ENCODE measurements around the gene RAD51. TPM values are rescaled to one million over a fixed set of nuclear protein-coding genes. Genes with fewer than 3 reads are reported as not detected.

Gene RAD51
- total and polyA plus RNA-seq, 2 experiments from 2014 or later, result 4.9 to 5.0 TPM

DNA sequence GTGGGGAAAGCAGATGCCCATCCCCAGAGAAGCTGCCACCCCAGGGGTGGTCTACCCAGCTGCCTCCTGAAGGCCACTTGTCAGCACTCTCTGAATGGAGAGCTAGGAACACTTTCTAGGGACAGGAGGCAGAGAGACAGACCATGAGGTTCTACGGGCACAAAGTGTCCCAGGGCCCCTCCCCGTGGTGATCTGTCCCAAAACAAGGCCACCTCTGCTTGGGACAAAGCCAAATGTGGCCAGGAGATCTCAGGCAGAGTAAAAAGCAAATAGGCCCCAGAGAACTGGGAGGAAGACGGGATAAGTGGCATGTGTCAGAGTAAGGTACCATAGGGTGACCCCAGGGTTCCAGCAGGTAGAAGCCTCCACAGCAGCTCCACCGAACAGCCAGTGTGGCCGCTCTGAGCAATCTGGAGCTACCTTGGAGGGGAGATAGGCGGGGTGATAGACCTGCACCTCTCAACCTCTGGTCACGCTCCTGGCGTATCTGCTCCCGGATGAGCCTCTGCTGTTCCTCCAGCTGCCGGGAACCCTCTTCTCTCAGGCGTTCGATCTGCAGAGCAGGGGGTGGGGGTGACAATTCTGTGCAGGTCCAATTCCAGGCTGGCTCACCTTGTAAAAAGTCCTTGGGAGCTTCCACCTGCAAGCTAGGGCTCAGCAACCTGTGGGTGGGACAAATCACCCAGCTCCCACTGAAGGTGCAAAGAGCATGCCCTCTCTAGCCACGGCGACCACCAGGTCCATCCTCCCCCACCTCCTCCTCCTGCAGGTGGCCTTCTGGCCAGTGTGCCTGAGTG is 81.0 kb downstream of the RAD51 start:
- Histone ChIP-seq H3K4me3 (no peak overlapping the region), H3K9me2 (replicated peaks; ENCODE audit: insufficient read depth) (no peaks in the 10 kb centered on the region), H3K27ac (no peak overlapping the region), H3K36me3 (replicated peaks; ENCODE audit: insufficient read depth, low read depth) (no peaks in the 10 kb centered on the region), H3K4me1 (ENCODE audit: insufficient read depth) (no peaks in the 10 kb centered on the region), H3K9me3 (ENCODE audit: low read depth) (no peaks in the 10 kb centered on the region), H2AFZ (no peak overlapping the region), H3K27me3 (no peaks in the 10 kb centered on the region), H3K4me2 (no peak overlapping the region), H3K79me2 (no peaks in the 10 kb centered on the region), H4K20me1 (ENCODE audit: insufficient read depth, poor library complexity, severe bottlenecking) (no peaks in the 10 kb centered on the region)
- TF ChIP-seq EZH2phosphoT487 (IDR thresholded peaks at IDR 0.05; ENCODE audit: low read depth, severe bottlenecking, unreplicated experiment) (no peak), EZH2 (IDR thresholded peaks at IDR 0.05; ENCODE audit: borderline replicate concordance) (no peak)
- TF ChIP-seq, protein P1, sequence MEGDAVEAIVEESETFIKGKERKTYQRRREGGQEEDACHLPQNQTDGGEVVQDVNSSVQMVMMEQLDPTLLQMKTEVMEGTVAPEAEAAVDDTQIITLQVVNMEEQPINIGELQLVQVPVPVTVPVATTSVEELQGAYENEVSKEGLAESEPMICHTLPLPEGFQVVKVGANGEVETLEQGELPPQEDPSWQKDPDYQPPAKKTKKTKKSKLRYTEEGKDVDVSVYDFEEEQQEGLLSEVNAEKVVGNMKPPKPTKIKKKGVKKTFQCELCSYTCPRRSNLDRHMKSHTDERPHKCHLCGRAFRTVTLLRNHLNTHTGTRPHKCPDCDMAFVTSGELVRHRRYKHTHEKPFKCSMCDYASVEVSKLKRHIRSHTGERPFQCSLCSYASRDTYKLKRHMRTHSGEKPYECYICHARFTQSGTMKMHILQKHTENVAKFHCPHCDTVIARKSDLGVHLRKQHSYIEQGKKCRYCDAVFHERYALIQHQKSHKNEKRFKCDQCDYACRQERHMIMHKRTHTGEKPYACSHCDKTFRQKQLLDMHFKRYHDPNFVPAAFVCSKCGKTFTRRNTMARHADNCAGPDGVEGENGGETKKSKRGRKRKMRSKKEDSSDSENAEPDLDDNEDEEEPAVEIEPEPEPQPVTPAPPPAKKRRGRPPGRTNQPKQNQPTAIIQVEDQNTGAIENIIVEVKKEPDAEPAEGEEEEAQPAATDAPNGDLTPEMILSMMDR (IDR thresholded peaks at IDR 0.05; ENCODE audit: poor library complexity), result no peak
- WGBS (ENCODE audit: low lambda C conversion rate, missing lambda C conversion rate), result 97% methylated on average over 14 of the region's 14 CpGs
- DNase-seq (ENCODE audit: low spot score), result no peak

DNA sequence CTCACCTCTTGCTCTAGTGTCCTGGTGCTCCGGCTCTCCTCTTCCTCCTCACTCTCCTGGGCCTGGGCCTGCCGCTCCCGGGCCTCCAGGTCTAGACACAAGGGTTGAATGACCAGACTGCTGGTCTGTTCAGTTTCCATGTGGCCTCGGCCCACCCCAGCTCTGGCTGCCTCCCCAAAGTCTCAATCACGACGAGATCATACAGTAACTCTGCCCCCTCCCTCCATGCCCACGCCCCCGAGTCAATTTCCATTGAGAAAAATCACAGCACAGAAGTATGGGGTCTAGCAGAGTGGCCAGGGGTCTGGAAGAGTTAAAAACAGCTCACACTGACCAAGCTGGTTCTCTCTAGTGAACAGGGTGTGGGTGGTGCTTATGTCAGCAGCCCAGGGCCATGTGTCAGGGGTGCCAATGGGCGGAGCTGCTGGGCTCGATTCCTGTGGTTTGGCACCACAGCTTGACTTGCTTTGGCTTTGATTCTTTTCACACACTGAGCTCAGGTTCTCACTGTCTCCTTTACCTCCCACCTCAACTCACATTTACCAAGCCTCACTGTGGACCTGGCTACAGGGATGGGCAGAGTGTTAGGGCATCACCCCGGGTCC is 81.7 kb downstream of the RAD51 start:
- Histone ChIP-seq H3K4me3 (no peak overlapping the region), H3K27ac (no peak overlapping the region), H3K4me1 (ENCODE audit: insufficient read depth) (no peaks in the 10 kb centered on the region), H3K27me3 (no peaks in the 10 kb centered on the region), H3K79me2 (no peaks in the 10 kb centered on the region), H3K9me2 (replicated peaks; ENCODE audit: insufficient read depth) (no peaks in the 10 kb centered on the region), H3K4me2 (no peak overlapping the region), H3K36me3 (replicated peaks; ENCODE audit: insufficient read depth, low read depth) (no peaks in the 10 kb centered on the region), H2AFZ (no peak overlapping the region), H4K20me1 (ENCODE audit: insufficient read depth, poor library complexity, severe bottlenecking) (no peaks in the 10 kb centered on the region), H3K9me3 (ENCODE audit: low read depth) (no peaks in the 10 kb centered on the region)
- TF ChIP-seq EZH2 (IDR thresholded peaks at IDR 0.05; ENCODE audit: borderline replicate concordance) (no peak), EZH2phosphoT487 (IDR thresholded peaks at IDR 0.05; ENCODE audit: low read depth, severe bottlenecking, unreplicated experiment) (no peak)
- TF ChIP-seq, protein P1 (IDR thresholded peaks at IDR 0.05; ENCODE audit: poor library complexity), result no peak
- DNase-seq (ENCODE audit: low spot score), result no peak
- WGBS (ENCODE audit: low lambda C conversion rate, missing lambda C conversion rate), result 95% methylated on average over 11 of the region's 11 CpGs

Small RNA genes within 50 kb of the gene (small RNA-seq; reads per million reads assigned to genes)
- gene SUMO2P15, result not detected

Other genes with a start within 250 kb of the RAD51 start
- gene CHST14, start 224.2 kb upstream of the RAD51 start, total RNA-seq, result 15.2 and 16.6 TPM in 2 replicates
- gene CHST14, start 224.2 kb upstream of the RAD51 start, polyA plus RNA-seq, result 15.7 and 16.8 TPM in 2 replicates
- 25.7 and 50.8 TPM in 2 replicates for gene CCDC32, start 130.1 kb upstream of the RAD51 start, total RNA-seq
- gene CCDC32, start 130.1 kb upstream of the RAD51 start, polyA plus RNA-seq, result 15.1 and 30.9 TPM in 2 replicates
- 7.1 and 11.5 TPM in 2 replicates for gene RPUSD2, start 125.9 kb upstream of the RAD51 start, total RNA-seq
- 8.6 and 13.4 TPM in 2 replicates for gene RPUSD2, start 125.9 kb upstream of the RAD51 start, polyA plus RNA-seq
- 10.0 and 15.7 TPM in 2 replicates for gene KNL1, start 100.9 kb upstream of the RAD51 start, total RNA-seq
- 2.9 and 3.0 TPM in 2 replicates for gene KNL1, start 100.9 kb upstream of the RAD51 start, polyA plus RNA-seq
- 23.0 and 26.0 TPM in 2 replicates for gene RMDN3, start 60.1 kb downstream of the RAD51 start, total RNA-seq
- gene RMDN3, start 60.1 kb downstream of the RAD51 start, polyA plus RNA-seq, result 39.0 and 46.8 TPM in 2 replicates
- 97.2 and 105 TPM in 2 replicates for gene GCHFR, start 68.9 kb downstream of the RAD51 start, total RNA-seq
- gene GCHFR, start 68.9 kb downstream of the RAD51 start, polyA plus RNA-seq, result 165 and 213 TPM in 2 replicates
- 0.43 and 2.6 TPM in 2 replicates for gene C15orf62, start 74.8 kb downstream of the RAD51 start, total RNA-seq
- 0.77 and 0.97 TPM in 2 replicates for gene C15orf62, start 74.8 kb downstream of the RAD51 start, polyA plus RNA-seq
- gene ZFYVE19, start 111.9 kb downstream of the RAD51 start, total RNA-seq, result 25.6 and 26.4 TPM in 2 replicates
- 23.8 and 25.4 TPM in 2 replicates for gene ZFYVE19, start 111.9 kb downstream of the RAD51 start, polyA plus RNA-seq
- gene DNAJC17, start 112.3 kb downstream of the RAD51 start, total RNA-seq, result 18.3 and 36.5 TPM in 2 replicates
- gene DNAJC17, start 112.3 kb downstream of the RAD51 start, polyA plus RNA-seq, result 53.9 and 59.2 TPM in 2 replicates
- gene PPP1R14D, start 133.5 kb downstream of the RAD51 start, total RNA-seq, result 0.24 TPM in 1 of 2 replicates, not detected in the other
- 0.47 TPM in 1 of 2 replicates, not detected in the other for gene PPP1R14D, start 133.5 kb downstream of the RAD51 start, polyA plus RNA-seq
- gene SPINT1, start 148.9 kb downstream of the RAD51 start, total RNA-seq, result 155 and 197 TPM in 2 replicates
- gene SPINT1, start 148.9 kb downstream of the RAD51 start, polyA plus RNA-seq, result 233 and 252 TPM in 2 replicates
- gene RHOV, start 179.1 kb downstream of the RAD51 start, total RNA-seq, result 1.2 and 1.7 TPM in 2 replicates
- gene RHOV, start 179.1 kb downstream of the RAD51 start, polyA plus RNA-seq, result 5.7 and 6.1 TPM in 2 replicates
- 38.3 and 40.1 TPM in 2 replicates for gene VPS18, start 199.3 kb downstream of the RAD51 start, total RNA-seq
- 34.6 and 40.3 TPM in 2 replicates for gene VPS18, start 199.3 kb downstream of the RAD51 start, polyA plus RNA-seq
- gene DLL4, start 234.2 kb downstream of the RAD51 start, total RNA-seq, result 2.3 and 2.8 TPM in 2 replicates
- 1.1 TPM in 1 of 2 replicates, not detected in the other for gene DLL4, start 234.2 kb downstream of the RAD51 start, polyA plus RNA-seq